ENCODE measurements around the gene HSP90B1.

The HSP90B1 gene

GRCh38 chr12:103929784-103930033, 501 bp upstream of the HSP90B1 start:
- peak in 1 of 5 donors; percentile 72 for DNase-seq

GRCh38 chr12:103930787-103931735, 851 bp downstream of the HSP90B1 start:
- peak in 1 of 5 donors; percentile 14 for DNase-seq

GRCh38 chr12:103933237-103933636, 3.0 kb downstream of the HSP90B1 start:
- no peak for DNase-seq

- DNase-seq = no peak
Observed at GRCh38 chr12:103936679-103937078, 6.5 kb downstream of the HSP90B1 start.

- no peak for DNase-seq
Observed at GRCh38 chr12:103944964-103945363, 14.8 kb downstream of the HSP90B1 start.

- DNase-seq = no peak
Observed at GRCh38 chr12:103947871-103948555, 17.8 kb downstream of the HSP90B1 start.

- DNase-seq = no peak
Observed at GRCh38 chr12:103948746-103949406, 18.7 kb downstream of the HSP90B1 start.

GRCh38 chr12:103952497-103952896, 22.3 kb downstream of the HSP90B1 start:
- DNase-seq = peak in 1 of 5 donors; percentile 42

GRCh38 chr12:103955811-103956508, 25.8 kb downstream of the HSP90B1 start:
- DNase-seq = no peak

GRCh38 chr12:103956509-103957027, 26.4 kb downstream of the HSP90B1 start:
- peak in 1 of 5 donors; percentile 8 for DNase-seq

- no peak for DNase-seq
Observed at GRCh38 chr12:103957865-103958388, 27.7 kb downstream of the HSP90B1 start.

- no peak for DNase-seq
Observed at GRCh38 chr12:103958621-103959020, 28.4 kb downstream of the HSP90B1 start.

GRCh38 chr12:103960616-103961227, 30.5 kb downstream of the HSP90B1 start:
- DNase-seq = no peak

- no peak for DNase-seq
Observed at GRCh38 chr12:103962493-103962892, 32.3 kb downstream of the HSP90B1 start.

- no peak for DNase-seq
Observed at GRCh38 chr12:103964805-103965204, 34.6 kb downstream of the HSP90B1 start.

GRCh38 chr12:103965255-103965589, 35.0 kb downstream of the HSP90B1 start:
- no peak for DNase-seq

- DNase-seq = peak; percentile 94 to 98 (median 96)
Observed at GRCh38 chr12:103965590-103966504, 35.6 kb downstream of the HSP90B1 start, which contains the start of gene TDG. TDG (plus strand) TSS chr12:103965872; CDS start chr12:103966038, 166 bp downstream.

GRCh38 chr12:103966736-103967135, 36.5 kb downstream of the HSP90B1 start:
- no peak for DNase-seq

GRCh38 chr12:103969391-103969790, 39.2 kb downstream of the HSP90B1 start:
- DNase-seq = no peak

GRCh38 chr12:103973909-103974308, 43.7 kb downstream of the HSP90B1 start:
- no peak for DNase-seq

- DNase-seq = no peak
Observed at GRCh38 chr12:103975368-103975767, 45.2 kb downstream of the HSP90B1 start.
